Karpas-422 (cell line): ENCODE results near the gene SLC38A6. TPM values are rescaled to one million over a fixed set of nuclear protein-coding genes. Genes with fewer than 3 reads are reported as not detected.
"Not testable (repeated sequence)": the region's sequence is repeated elsewhere in the genome, so short reads cannot be mapped to it uniquely, and the experiment has no call there.

Experiments
- DNase-seq: peaks from one replicate; pipeline ENCODE4 v3.0.0-alpha.2; 2015
- H2AFZ ChIP-seq: fragments of 200-600 bp; sonication (generic); 2 replicates; pipeline ENCODE4 v1.6.1; 2014; ENCODE audit warnings: antibody characterized with exemption, low read length, mixed read lengths
- H3K27ac ChIP-seq: fragments of 200-600 bp; sonication (generic); 2 replicates; pipeline ENCODE4 v1.5.1; 2014; ENCODE audit warnings: mild to moderate bottlenecking, low read length, moderate library complexity
- H3K27me3 ChIP-seq: fragments of 200-600 bp; sonication (generic); 2 replicates; pipeline ENCODE4 v1.6.1; 2014; ENCODE audit warnings: low read length, mixed read lengths
- H3K36me3 ChIP-seq: fragments of 200-600 bp; sonication (generic); 2 replicates; pipeline ENCODE4 v1.6.1; 2014; ENCODE audit warnings: low read length, mixed read lengths; ENCODE audit not compliant: insufficient read depth
- H3K4me1 ChIP-seq: fragments of 200-600 bp; sonication (generic); 2 replicates; pipeline ENCODE4 v1.6.1; 2014; ENCODE audit warnings: mild to moderate bottlenecking, low read length, mixed read lengths
- H3K4me2 ChIP-seq: fragments of 200-600 bp; sonication (generic); 2 replicates; pipeline ENCODE4 v1.6.1; 2014; ENCODE audit warnings: low read length, low read depth, mild to moderate bottlenecking; ENCODE audit not compliant: poor library complexity, severe bottlenecking
- H3K4me3 ChIP-seq: fragments of 200-600 bp; sonication (generic); 2 replicates; pipeline ENCODE4 v1.5.1; 2014; ENCODE audit warnings: mild to moderate bottlenecking, antibody characterized with exemption, low read length, mixed read lengths
- H3K79me2 ChIP-seq: fragments of 200-600 bp; sonication (generic); 2 replicates; pipeline ENCODE4 v1.6.1; 2014; ENCODE audit warnings: mild to moderate bottlenecking, low read length, mixed read lengths
- H3K9ac ChIP-seq: fragments of 200-600 bp; sonication (generic); 2 replicates; pipeline ENCODE4 v1.6.0; 2014; ENCODE audit warnings: low read length
- H3K9me2 ChIP-seq: fragments of 200-600 bp; sonication (generic), shearing (Covaris generic); replicated peaks from 2 replicates; pipeline ENCODE4 v1.6.0; 2014; ENCODE audit warnings: mild to moderate bottlenecking, low read length, moderate library complexity; ENCODE audit not compliant: insufficient read depth
- H3K9me3 ChIP-seq: fragments of 300-700, 200-600 bp; sonication (generic); 2 replicates; pipeline ENCODE4 v1.6.1; 2014; ENCODE audit warnings: low read length, mixed read lengths
- H4K20me1 ChIP-seq: fragments of 200-600 bp; sonication (generic); 2 replicates; pipeline ENCODE4 v1.6.1; 2014; ENCODE audit warnings: mild to moderate bottlenecking, antibody characterized with exemption, low read length, low read depth; ENCODE audit not compliant: insufficient read depth
- total RNA-seq: library from RNA; depleted of rRNA; stranded (reverse); fragments of >200 nt; shearing (Covaris generic); gene quantifications from 2 replicates; pipeline ENCODE4 v1.2.3, GENCODE V29; 2014; ENCODE audit warnings: low replicate concordance

SLC38A6 gene
- total RNA-seq, 1 experiment from 2014 or later: 141 TPM

DNA sequence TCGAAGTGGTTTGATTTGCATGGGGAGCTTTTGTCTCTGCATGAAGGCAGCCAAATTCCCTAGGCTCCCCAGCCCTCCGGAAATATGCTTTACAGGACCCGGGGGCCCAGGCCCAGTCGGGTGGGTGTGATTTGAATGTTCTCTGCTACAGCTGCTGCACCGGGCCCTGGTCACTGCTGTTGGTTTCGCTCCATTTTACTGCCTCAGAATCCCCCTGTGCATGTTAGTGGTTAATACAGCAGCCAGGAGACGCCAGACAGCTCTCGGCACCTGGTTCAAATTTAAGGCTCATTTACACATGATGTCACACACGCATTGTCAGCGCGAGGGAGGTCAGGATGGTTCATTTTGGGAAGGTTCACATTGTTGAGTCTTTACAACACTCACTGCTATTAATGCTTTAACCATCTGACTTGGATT, 99.6 kb downstream of the SLC38A6 start:
- Histone ChIP-seq H3K27ac (peak overlapping the region; percentile 97), H3K9ac (peak overlapping the region; percentile 80), H3K4me3 (peak overlapping the region; percentile 40), H3K4me2 (peak overlapping the region; percentile 68), H3K9me2 (no peaks in the 10 kb centered on the region), H3K9me3 (no peaks in the 10 kb centered on the region), H4K20me1 (no peaks in the 10 kb centered on the region), H3K27me3 (no peaks in the 10 kb centered on the region), H3K79me2 (no peaks in the 10 kb centered on the region), H3K4me1 (peaks cover 92% of the 10 kb centered on the region), H3K36me3 (peaks cover 18% of the 10 kb centered on the region), H2AFZ (no peak overlapping the region)
- DNase-seq: peak; percentile 100

DNA sequence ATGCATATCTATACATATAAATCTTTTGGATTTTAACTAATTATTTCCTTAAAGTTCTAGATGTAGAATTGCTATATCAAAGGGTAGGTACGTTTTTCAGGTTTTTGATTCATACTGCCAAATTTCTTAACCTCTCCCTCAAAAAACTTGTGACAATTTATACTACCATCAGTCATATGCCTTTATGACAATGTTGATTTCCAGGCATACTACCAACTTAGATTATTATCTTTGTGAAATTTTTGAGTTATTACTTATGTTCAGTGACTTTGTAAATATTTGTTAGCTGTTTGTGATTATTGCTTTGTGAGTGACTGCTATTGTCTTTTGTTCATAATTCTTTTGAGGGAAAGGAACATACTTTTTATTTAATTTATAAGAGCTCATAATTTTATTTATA, 107.0 kb downstream of the SLC38A6 start:
- H4K20me1 ChIP-seq: no peaks in the 10 kb centered on the region
- H3K4me2 ChIP-seq: peak overlapping the region; percentile 51
- peaks cover 87% of the 10 kb centered on the region for H3K4me1 ChIP-seq
- H3K9ac ChIP-seq: peak overlapping the region; percentile 52
- H3K27me3 ChIP-seq: no peaks in the 10 kb centered on the region
- no peak for DNase-seq
- no peaks in the 10 kb centered on the region for H3K9me2 ChIP-seq
- no peaks in the 10 kb centered on the region for H3K9me3 ChIP-seq
- peak overlapping the region; percentile 31 for H3K4me3 ChIP-seq
- H3K27ac ChIP-seq: peak overlapping the region; percentile 97
- peaks cover 20% of the 10 kb centered on the region for H3K36me3 ChIP-seq
- H2AFZ ChIP-seq: no peak overlapping the region
- H3K79me2 ChIP-seq: peaks cover 12% of the 10 kb centered on the region; the same call in 1 of the 2 replicates

- Histone ChIP-seq H2AFZ (no peak overlapping the region), H3K4me1 (peaks cover 75% of the 10 kb centered on the region), H3K9me3 (no peaks in the 10 kb centered on the region), H3K79me2 (peaks cover 12% of the 10 kb centered on the region; the same call in 1 of the 2 replicates), H3K4me2 (peak overlapping the region; percentile 57), H3K9ac (peak overlapping the region; percentile 65), H3K27ac (peak overlapping the region; percentile 97), H3K27me3 (no peaks in the 10 kb centered on the region), H4K20me1 (no peaks in the 10 kb centered on the region), H3K9me2 (no peaks in the 10 kb centered on the region), H3K36me3 (peaks cover 9% of the 10 kb centered on the region; the same call in 1 of the 2 replicates), H3K4me3 (peak overlapping the region; percentile 6; the same call in 1 of the 2 replicates)
- DNase-seq: peak; percentile 63
These were observed 108.2 kb downstream of the SLC38A6 start for GRCh38 chr14:61089126-61089750.

- peak overlapping the region; percentile 57 for H3K4me2 ChIP-seq
- peak; percentile 62 for DNase-seq
These were observed 109.6 kb downstream of the SLC38A6 start for GRCh38 chr14:61090432-61091216.

GRCh38 chr14:61091657-61092273, 110.7 kb downstream of the SLC38A6 start:
- H3K79me2 ChIP-seq: peaks cover 12% of the 10 kb centered on the region; the same call in 1 of the 2 replicates
- H3K4me2 ChIP-seq: no peak overlapping the region
- H3K9me2 ChIP-seq: no peaks in the 10 kb centered on the region
- no peak overlapping the region for H3K9ac ChIP-seq
- H3K27ac ChIP-seq: peak overlapping the region; percentile 97
- H4K20me1 ChIP-seq: no peaks in the 10 kb centered on the region
- peaks cover 51% of the 10 kb centered on the region for H3K4me1 ChIP-seq
- no peaks in the 10 kb centered on the region for H3K27me3 ChIP-seq
- H3K36me3 ChIP-seq: peaks cover 7% of the 10 kb centered on the region; the same call in 1 of the 2 replicates
- H2AFZ ChIP-seq: no peak overlapping the region
- no peak overlapping the region for H3K4me3 ChIP-seq
- DNase-seq: no peak
- no peaks in the 10 kb centered on the region for H3K9me3 ChIP-seq

More at GRCh38 chr14:61090432-61091216, 109.6 kb downstream of the SLC38A6 start:
- no peaks in the 10 kb centered on the region for H3K27me3 ChIP-seq
- no peaks in the 10 kb centered on the region for H3K9me3 ChIP-seq
- no peaks in the 10 kb centered on the region for H3K9me2 ChIP-seq
- peak overlapping the region; percentile 97 for H3K27ac ChIP-seq
- peaks cover 12% of the 10 kb centered on the region; the same call in 1 of the 2 replicates for H3K79me2 ChIP-seq
- H3K4me1 ChIP-seq: peaks cover 61% of the 10 kb centered on the region
- peak overlapping the region; percentile 65 for H3K9ac ChIP-seq
- peaks cover 7% of the 10 kb centered on the region; the same call in 1 of the 2 replicates for H3K36me3 ChIP-seq
- H3K4me3 ChIP-seq: no peak overlapping the region
- H2AFZ ChIP-seq: no peak overlapping the region
- no peaks in the 10 kb centered on the region for H4K20me1 ChIP-seq

DNA sequence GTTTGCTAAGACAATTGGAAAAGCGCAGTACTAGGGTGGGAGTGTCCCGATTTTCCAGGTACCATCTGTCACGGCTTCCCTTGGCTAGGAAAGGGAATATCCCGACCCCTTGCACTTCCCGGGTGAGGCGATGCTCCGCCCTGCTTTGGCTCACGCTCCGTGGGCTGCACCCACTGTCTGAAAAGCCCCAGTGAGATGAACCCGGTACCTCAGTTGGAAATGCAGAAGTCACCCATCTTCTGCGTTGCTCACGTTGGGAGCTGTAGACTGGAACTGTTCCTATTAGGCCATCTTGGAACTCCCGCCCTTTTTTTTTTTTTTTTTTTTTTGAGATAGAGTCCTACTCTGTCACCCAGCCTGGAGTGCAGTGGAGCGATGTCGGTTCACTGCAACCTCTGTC, 117.1 kb downstream of the SLC38A6 start:
- H3K9ac ChIP-seq, H3K4me3 ChIP-seq, DNase-seq, H2AFZ ChIP-seq, H3K79me2 ChIP-seq, H3K27me3 ChIP-seq, H3K4me2 ChIP-seq, H3K9me3 ChIP-seq, H4K20me1 ChIP-seq, H3K9me2 ChIP-seq, H3K27ac ChIP-seq: not testable (repeated sequence)
- peaks cover 15% of the 10 kb centered on the region for H3K36me3 ChIP-seq
- peaks cover 35% of the 10 kb centered on the region for H3K4me1 ChIP-seq

DNA sequence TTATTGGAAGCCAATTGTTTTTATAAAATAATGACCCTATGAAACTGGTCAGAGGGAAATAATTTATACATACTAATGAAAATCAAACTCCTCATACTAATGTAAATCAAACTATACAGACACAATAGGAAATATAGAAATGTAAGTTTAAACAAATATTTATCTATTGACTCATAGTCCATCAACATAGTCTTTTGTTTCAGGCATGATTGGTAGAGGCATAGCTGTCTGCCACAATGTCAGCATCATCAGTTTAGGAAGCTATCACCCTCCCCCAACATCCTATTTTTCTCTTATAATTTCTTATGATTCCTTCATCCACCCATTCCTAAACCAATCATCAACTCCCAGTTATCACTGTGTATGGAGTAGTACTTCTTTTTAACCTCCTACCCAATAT, 117.7 kb downstream of the SLC38A6 start:
- H3K9me2 ChIP-seq: no peaks in the 10 kb centered on the region
- no peak overlapping the region for H3K9ac ChIP-seq
- no peaks in the 10 kb centered on the region for H3K27me3 ChIP-seq
- peak overlapping the region; percentile 89 for H3K27ac ChIP-seq
- no peak overlapping the region for H3K4me2 ChIP-seq
- peaks cover 42% of the 10 kb centered on the region for H3K4me1 ChIP-seq
- H3K36me3 ChIP-seq: peaks cover 15% of the 10 kb centered on the region
- H3K79me2 ChIP-seq: peaks cover 7% of the 10 kb centered on the region; the same call in 1 of the 2 replicates
- no peak for DNase-seq
- no peaks in the 10 kb centered on the region for H3K9me3 ChIP-seq
- H4K20me1 ChIP-seq: no peaks in the 10 kb centered on the region
- H2AFZ ChIP-seq: no peak overlapping the region
- H3K4me3 ChIP-seq: no peak overlapping the region
